ENCODE results near the gene SERAC1.
"Not testable (repeated sequence)": the region's sequence is repeated elsewhere in the genome, so short reads cannot be mapped to it uniquely, and the experiment has no call there.

The SERAC1 gene

GRCh38 chr6:158174024-158174423 lies 6.0 kb upstream of the SERAC1 start:
- no peak for DNase-seq

- no peak for DNase-seq
Observed at GRCh38 chr6:158172001-158172400, 3.9 kb upstream of the SERAC1 start.

DNA sequence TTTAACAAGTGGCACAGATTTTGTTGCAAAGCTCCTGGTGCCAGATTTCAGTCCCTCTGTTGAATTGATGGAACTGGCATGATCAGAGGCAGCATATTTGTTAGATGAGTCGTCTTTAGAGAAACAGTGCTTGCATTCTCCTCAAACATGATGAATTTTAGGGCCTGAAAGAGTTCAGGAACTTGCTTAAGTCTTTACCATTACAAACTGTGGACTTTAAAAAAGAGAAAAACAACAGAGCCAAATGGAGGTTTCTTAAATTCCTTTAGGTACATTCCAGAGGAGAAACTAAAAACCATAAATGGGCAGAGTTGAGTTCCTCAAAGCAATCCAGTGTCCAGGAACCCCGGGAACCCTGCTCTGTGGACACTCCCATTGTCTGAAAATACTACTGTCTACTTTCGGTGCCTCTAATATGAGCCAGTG lies 2.6 kb upstream of the SERAC1 start:
- no peak for DNase-seq

DNA sequence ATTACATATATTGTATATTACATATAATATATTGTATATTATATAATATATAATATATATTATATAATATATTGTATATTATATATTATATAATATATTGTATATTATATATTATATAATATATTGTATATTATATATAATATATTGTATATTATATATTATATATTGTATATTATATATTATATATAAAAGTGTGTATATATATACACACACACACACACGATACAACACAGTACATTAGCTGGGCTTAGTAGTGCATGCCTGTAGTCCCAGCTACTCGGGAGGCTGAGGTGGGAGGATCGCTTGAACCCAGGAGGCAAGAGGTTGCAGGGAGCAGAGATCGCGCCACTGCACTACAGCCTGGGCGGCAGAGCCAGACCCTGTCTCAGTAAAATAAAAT lies 1.6 kb upstream of the SERAC1 start:
- not testable (repeated sequence) for DNase-seq

DNA sequence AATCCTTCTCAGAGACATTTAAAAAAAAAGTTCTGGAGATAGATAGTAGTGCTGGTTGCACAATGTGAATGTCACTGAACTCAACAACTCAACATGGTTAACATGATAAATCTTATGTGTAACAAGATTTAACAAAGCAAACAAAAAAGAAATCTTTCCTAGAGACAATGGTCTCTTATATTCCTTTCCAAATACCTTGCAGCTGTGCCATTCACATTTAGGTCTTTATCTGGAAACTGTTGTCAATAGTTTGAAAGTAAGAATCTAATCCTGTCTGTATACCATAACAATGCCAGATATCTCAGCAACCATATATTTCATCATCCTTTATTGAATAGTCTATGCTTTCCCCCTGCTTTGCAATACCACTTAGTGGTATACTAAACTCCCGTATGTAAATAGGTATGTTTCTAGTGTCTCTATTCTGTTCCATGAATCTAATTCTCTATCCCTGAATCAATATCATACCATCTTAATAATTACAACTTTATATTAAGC lies 2.1 kb downstream of the SERAC1 start:
- DNase-seq = no peak

DNA sequence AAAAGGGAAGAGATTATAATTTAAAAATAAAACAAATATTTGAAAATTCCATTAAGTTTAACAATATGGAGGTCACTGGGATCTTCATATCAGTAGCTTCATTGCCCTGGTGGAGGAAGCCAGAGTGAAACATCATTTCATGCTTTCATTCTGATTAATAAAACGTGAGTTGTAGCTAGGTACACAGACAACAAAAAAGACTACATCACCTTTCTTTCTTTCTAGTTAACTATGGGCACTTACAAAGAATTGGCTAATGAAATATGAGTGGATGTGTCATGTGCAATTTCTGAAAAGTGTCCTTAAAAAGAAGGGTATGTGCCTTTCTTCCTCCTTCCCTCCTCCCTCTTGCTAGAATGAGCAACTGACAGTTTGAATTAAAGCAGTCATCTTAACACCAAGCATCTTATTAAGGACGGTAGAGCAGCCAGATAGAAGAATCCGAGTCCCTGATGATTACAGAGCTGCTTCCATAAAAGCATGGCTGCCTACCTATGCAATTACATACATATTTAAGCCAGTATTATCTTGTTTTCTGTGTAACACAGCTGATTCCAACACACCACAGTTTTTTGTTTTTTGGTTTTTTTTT lies 3.4 kb downstream of the SERAC1 start:
- DNase-seq = no peak

GRCh38 chr6:158161566-158162254 lies 6.4 kb downstream of the SERAC1 start:
- no peak for DNase-seq

DNA sequence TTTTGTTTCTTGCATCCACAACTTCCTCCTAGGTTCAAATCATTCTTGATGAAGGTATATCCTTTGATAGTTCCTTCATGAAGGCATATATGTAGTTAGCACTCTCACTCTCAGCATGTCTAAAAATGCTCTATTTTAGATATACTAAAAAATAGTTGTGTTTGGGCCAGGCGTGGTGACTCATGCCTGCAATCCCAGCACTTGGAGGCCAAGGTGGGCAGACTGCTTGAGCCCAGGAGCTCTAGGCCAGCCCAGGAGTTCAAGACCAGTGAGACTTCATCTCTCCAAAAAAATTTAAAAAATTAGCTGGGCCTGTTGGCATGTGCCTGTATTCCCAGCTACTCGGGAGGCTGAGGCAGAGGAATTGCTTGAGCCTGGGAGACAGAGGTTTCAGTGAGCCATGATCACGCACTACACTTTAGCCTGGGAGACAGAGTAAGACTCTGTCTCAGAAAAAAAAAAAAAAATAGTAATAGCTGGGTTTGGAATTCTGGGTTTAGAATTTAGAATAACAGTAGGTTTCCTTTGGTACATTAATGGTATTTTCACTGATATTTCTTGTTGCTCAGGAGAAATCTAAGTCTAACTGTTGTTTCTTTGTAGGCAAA lies 7.0 kb downstream of the SERAC1 start:
- no peak for DNase-seq

DNA sequence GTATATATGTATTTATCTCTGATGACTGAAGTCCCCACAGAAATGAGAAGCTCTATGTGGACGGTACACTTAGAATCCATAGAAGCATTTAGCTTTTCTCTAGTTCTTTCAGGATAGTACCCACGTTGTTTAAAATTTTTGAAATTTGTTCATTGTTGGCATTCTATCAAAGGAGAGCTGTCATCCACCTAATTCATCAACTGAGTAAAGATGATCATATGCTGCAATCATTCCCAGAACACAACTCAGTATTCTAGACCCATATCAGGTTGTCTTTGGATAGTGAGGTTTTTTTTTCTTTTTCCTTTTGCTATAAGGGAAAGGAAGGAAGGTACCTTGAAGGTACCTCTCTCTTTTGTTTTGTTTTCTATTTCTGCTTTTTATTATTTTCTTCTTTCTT lies 9.3 kb downstream of the SERAC1 start:
- DNase-seq = no peak

GRCh38 chr6:158158123-158158522 lies 9.9 kb downstream of the SERAC1 start:
- no peak for DNase-seq

DNA sequence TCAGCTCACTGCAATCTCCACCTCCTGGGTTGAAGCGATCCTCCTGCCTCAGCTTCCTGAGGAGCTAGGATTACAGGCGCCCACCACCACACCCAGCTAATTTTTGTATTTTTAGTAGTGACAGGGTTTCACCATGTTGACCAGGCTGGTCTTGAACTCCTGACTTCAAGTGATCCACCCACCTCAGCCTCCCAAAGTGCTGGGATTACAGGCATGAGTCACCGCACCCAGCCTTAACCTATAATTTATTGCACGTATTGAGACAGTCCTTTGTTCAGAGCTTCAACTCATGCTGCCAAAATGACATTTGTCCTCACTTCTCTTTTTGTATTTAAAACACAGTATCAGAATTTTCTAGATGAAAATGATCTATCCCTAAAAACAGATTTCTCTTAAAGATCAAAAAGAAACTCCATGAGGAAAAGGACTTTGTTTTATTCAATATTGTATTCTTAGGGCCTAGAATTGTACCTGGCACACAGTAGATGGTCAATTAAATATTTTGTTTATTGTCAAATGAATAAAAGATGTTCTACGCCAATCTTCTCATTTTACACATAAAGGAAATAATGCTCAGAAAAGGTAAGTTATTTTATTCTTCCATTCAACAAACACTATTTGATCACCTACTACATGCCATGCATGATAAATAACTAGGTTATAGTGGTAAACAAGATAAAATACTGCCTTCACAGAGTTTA lies 10.8 kb downstream of the SERAC1 start:
- no peak for DNase-seq

GRCh38 chr6:158154816-158155215 lies 13.2 kb downstream of the SERAC1 start:
- DNase-seq = no peak

DNA sequence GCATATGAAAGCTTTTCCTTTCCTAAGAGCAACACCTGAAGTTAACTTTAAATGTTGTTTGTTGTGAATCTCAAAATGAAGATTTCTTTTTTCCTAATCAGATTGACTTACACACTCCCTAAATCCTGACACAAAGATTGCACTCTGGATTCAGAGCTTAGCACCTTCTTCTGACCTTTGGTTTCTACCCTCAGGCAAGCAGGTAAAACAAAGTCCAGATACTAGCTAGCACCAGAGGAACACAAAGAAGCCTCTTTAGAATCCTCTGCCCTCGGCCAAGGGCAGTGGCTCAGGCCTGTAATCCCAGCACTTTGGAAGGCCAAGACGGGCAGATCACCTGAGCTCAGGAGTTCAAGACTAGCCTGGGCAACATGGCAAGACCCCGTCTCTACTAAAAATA lies 14.5 kb downstream of the SERAC1 start:
- no peak for DNase-seq

DNA sequence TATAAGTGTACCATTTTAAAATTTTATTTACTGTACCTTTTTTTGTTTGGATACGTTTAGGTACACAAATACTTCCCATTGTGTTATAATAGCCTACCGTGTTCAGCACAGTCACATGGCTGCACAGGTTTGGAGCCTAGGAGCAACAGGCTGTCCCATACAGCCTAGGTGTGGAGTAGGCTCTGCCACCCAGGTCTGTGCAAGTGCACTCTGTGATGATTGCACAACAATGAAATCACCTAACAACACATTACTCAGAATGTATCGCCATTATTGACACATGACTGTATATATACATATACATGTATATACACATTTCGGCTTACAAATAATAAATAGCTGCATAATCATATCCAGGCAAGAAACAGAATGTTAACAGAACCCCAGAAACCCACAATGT lies 15.4 kb downstream of the SERAC1 start:
- DNase-seq = no peak

- DNase-seq = not testable (repeated sequence)
Observed at GRCh38 chr6:158152025-158152424, 16.0 kb downstream of the SERAC1 start.

DNA sequence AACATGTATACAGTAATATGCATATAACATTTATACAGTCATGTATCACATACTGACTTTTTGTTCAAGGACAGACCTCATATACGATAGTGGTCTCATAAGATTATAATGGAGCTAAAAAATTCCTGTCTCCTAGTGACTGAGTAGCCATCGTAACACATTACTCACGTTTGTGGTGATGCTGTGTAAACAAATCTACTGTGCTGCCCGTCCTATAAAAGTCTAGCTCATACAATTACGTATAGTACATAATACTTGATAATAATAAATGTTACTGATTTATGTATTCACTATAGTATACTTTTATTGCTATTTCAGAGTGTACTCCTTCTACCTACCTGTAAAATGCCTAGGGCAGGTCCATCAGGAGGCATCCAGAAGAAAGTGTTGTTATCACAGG lies 17.4 kb downstream of the SERAC1 start:
- no peak for DNase-seq

GRCh38 chr6:158149641-158150040 lies 18.4 kb downstream of the SERAC1 start:
- no peak for DNase-seq

DNA sequence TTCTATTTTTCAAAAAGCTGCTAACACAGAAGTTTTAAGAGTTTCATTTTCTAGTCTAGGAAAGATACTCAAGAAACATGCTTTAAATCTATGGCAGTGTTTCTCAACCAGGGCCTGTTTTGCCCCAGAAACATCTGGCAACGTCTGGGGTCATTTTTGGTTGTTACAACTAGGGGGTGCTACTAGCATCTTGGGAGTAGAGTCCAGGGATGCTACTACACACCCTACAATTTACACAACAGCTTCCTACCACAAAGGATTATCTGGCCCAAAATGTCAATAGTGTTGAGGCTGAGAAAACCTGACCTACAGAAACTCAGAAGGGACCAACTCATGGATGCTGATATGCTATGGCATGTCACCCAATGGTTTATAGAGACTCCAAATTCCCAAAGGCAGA lies 24.4 kb downstream of the SERAC1 start:
- DNase-seq = no peak

DNA sequence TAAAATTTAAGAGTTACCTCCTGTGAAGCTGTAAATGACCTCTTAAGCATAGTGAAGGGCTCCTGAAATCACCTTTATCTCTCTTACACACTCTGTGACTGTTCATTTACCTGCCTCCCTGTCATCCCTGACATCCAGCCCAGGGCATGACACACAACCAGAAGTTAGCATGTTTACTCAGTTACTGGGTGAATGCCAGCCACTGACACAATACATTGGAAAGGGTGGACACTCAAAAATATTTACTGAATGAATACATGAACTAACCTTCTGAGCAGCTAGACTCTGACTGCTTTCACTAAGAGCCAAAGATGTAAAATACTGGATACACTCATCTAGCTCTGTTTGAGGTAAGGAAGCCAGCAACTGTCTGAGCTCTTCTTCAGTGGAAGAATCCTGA lies 25.3 kb downstream of the SERAC1 start:
- no peak for DNase-seq

GRCh38 chr6:158131926-158132325 lies 36.1 kb downstream of the SERAC1 start:
- DNase-seq = no peak

DNA sequence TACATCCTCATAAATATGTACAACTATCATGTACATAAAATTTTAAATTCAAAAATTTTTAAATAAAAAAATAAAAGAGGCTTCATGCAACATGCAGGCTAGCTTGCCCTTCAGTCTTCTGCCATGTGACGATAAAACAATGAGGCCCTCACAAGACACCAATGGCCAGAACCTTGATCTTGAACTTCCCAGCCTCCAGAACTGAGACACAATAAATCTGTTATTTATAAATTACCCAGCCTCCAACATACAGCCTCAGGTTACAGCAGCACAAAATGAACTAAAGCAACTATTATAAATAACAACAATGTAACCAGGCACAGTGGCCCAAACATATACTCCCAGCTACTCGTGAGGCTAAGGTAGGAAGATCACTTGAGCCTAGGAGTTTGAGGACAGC lies 42.8 kb downstream of the SERAC1 start:
- DNase-seq = no peak

DNA sequence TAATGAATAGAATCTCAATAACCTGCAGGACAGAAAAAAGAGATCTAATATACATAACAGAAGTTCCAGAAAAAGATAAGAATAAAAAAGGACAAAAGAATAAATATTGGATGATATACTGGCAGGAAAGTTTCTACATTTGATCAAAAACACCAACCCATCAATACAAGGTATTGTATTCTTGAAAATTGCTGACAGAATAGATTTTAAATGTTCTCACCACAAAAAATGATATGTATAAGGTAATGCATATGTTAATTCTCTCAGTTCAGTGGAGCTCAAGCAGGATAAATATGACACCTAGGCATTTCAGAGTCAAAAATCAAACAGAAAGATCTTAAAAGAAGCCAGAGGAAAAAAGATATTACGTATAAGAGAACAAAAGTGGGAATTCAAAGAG lies 43.8 kb downstream of the SERAC1 start:
- DNase-seq = no peak

- DNase-seq = no peak
Observed at GRCh38 chr6:158122048-158122447, 46.0 kb downstream of the SERAC1 start.

DNA sequence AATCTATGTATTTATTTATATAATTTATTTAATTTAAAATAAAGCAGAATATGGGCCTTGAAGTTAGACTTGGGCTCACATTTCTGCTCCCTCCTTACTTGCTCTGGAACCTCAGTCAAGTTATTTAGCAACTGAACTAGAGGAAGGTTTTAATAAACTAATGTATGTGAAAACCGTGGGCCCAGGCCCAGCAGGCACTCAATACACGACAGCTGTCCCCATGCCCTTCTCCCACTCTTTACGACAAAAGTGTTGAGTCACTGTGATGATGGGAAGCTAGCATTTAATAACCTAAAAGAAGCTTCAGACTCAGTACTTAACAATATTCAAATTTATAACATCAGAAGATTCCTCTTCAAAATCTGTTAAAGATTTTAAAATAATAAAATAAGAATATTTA lies 46.7 kb downstream of the SERAC1 start:
- DNase-seq = no peak

Measured in T-helper 9 cell (primary cell).